Left ventricle myocardium inferior (tissue), 1 donor: ENCODE data around the gene CHD2. TPM values are rescaled to one million over a fixed set of nuclear protein-coding genes. Genes with fewer than 3 reads are reported as not detected.

ENCODE experiments used
- DNase-seq: peaks from one replicate; pipeline ENCODE4 v3.0.0-alpha.2; 2020
- H3K27ac ChIP-seq: fragments of 200-600 bp; replicated peaks from 2 replicates; pipeline ENCODE4 v1.8.0; 2021
- H3K27me3 ChIP-seq: fragments of 200-600 bp; 2 replicates; pipeline ENCODE4 v1.8.0; 2021; ENCODE audit warnings: low read depth
- H3K36me3 ChIP-seq: fragments of 200-600 bp; 2 replicates; pipeline ENCODE4 v1.8.0; 2021
- H3K4me1 ChIP-seq: fragments of 200-600 bp; 2 replicates; pipeline ENCODE4 v1.8.0; 2021
- H3K4me3 ChIP-seq: fragments of 200-600 bp; 2 replicates; pipeline ENCODE4 v1.8.0; 2021; ENCODE audit warnings: mild to moderate bottlenecking, moderate library complexity
- H3K9me3 ChIP-seq: fragments of 200-600 bp; replicated peaks from 2 replicates; pipeline ENCODE4 v1.8.0; 2021
- intact Hi-C: fragments of 100-400 bp; cut with micrococcal nuclease; formaldehyde crosslinking; loops from one replicate; pipeline ENCODE4 v1.11.0; 2022
- total RNA-seq: library from RNA; stranded (reverse); fragmentation: NEBNext Ultra II Directional; extraction: Animal tissue kit (Norgen Biotek cat#: 25700); gene quantifications from one replicate; pipeline ENCODE4 v1.2.1, GENCODE V29; 2021
- TF ChIP-seq, protein P1 (sequence below): fragments of 200-600 bp; IDR thresholded peaks from 2 replicates; pipeline ENCODE4 v1.8.0; 2021; ENCODE audit warnings: antibody characterized with exemption, mild to moderate bottlenecking, borderline replicate concordance
- donor health status: DM: no; HTN: yes; CAD: no; lungs with severe emphysema.

Gene CHD2
- total RNA-seq, 1 donor from 2014 or later: 41.3 TPM

DNA sequence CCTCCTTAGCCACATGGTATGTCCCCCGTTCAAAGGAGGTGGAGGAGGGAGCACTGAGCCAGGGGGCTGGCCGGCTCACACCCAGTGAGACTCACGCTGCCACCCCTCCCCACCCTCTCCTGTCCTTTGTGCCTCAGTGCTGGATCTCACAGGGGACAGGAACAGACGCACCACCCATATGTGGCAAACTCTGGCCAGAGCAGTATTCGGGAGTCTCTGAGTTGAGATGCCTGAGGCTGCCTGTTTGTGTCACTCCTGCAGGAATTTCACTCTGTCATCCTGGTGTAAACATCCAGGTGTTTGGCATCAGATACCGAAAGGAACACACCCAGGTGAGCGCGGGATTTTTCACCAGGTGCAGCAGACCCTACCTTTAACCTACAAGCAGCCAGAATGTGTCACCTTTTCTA is 163.1 kb downstream of the CHD2 start:
- no peak for DNase-seq
- no peaks in the 10 kb centered on the region for H3K9me3 ChIP-seq
- peaks cover 7% of the 10 kb centered on the region for H3K36me3 ChIP-seq
- H3K27me3 ChIP-seq: peaks cover 3% of the 10 kb centered on the region
- H3K4me1 ChIP-seq: peaks cover 89% of the 10 kb centered on the region
- TF ChIP-seq, protein P1, sequence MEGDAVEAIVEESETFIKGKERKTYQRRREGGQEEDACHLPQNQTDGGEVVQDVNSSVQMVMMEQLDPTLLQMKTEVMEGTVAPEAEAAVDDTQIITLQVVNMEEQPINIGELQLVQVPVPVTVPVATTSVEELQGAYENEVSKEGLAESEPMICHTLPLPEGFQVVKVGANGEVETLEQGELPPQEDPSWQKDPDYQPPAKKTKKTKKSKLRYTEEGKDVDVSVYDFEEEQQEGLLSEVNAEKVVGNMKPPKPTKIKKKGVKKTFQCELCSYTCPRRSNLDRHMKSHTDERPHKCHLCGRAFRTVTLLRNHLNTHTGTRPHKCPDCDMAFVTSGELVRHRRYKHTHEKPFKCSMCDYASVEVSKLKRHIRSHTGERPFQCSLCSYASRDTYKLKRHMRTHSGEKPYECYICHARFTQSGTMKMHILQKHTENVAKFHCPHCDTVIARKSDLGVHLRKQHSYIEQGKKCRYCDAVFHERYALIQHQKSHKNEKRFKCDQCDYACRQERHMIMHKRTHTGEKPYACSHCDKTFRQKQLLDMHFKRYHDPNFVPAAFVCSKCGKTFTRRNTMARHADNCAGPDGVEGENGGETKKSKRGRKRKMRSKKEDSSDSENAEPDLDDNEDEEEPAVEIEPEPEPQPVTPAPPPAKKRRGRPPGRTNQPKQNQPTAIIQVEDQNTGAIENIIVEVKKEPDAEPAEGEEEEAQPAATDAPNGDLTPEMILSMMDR: no peak
- H3K27ac ChIP-seq: peak overlapping the region; percentile 56
- intact Hi-C loops: no loop called here
- peak overlapping the region; percentile 46 for H3K4me3 ChIP-seq

DNA sequence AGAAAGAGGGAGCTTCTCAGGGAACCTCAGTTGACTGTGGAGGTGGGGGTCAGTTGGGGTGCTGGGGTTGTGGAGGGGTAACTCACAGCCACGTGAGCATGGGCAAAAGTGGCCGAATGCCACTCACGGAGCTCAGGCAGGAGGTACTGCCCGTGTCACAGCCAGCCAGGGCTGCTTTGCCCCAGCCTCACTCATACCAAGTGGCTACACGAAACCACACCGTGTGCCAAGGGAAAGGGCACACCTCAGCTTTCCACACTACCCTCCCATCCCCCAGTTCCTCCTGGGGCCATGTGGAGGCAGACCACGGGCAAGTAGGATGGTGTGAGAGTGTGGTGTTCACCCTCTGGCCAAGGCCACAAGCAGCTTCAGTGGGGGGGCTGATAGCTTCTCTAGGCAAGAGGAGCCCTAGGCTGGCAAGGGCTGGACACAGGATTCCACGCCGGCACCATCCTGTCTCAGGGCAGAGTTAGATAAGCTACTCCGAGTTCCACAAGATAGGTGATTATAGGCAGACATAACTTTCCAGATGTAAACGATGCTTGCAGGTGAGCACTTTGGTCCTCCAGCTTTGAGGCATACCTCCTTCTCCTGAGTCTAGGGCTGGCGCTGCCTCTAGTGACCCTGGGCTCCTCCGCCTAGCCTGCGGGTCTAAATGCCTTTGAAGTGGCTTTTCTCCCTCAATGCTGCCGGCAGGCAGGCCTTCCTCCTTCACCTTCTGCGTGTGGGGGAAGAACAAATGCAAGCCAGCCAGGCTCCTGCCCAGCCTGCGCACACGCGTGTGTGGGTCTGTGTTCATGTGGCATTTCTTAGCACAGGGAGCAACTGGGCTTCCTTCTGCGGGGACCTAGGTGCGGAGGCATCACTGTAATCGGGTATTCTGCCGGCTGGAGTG is 163.9 kb downstream of the CHD2 start:
- Histone ChIP-seq H3K4me3 (no peak overlapping the region), H3K4me1 (peaks cover 93% of the 10 kb centered on the region), H3K27me3 (peaks cover 3% of the 10 kb centered on the region), H3K36me3 (peaks cover 7% of the 10 kb centered on the region), H3K27ac (peak overlapping the region; percentile 56), H3K9me3 (no peaks in the 10 kb centered on the region)
- DNase-seq: no peak
- intact Hi-C loops: no loop called here
- TF ChIP-seq, protein P1: no peak

DNA sequence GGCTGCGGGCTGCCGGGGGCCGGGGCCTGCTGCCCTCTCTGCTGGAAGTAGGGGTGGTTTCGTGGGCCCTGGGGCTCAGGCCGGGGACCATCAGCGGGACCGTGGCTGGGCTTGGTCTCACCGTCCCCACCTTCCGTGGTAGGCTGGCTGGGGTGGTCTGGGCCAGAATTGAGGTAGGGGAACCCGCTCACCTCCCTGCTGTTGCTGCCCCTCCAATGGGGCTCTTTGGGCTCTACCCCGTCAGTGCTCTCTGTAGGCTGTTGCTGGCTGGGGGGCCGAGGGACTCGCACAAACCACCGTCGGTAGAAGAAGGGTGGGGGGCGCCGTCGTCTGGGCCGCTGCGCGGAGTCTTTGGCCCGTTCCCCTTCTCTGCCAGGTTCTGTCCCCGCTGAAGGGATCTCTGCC is 165.5 kb downstream of the CHD2 start:
- Histone ChIP-seq H3K27me3 (peaks cover 4% of the 10 kb centered on the region), H3K9me3 (no peaks in the 10 kb centered on the region), H3K36me3 (peaks cover 7% of the 10 kb centered on the region), H3K27ac (no peak overlapping the region), H3K4me1 (peaks cover 90% of the 10 kb centered on the region), H3K4me3 (no peak overlapping the region)
- TF ChIP-seq, protein P1: no peak
- no peak for DNase-seq
- intact Hi-C loops: no loop called here

DNA sequence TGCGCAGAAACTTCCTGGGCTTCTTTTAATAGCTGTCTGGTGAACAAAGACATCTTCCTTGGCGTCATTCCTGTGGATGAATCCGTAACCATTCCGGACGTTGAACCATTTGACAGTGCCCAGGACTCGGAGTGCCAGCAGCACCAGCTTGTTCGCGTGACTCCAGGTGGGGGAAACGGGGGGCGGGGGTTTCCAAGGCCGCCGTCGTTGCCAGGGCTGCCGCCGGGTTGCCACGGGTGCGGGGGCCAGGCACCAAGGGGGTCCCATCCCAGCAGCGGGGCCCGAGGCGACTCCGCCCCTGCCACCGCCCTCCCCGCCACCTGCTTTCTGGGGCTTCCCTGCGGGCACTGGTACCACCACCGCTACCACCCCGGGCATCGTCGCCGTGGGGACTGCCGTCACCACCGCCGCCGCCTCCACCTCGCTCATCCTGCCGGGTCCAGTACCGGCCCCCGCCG is 166.1 kb downstream of the CHD2 start:
- H3K9me3 ChIP-seq: no peaks in the 10 kb centered on the region
- H3K27ac ChIP-seq: peak overlapping the region; percentile 65
- H3K4me1 ChIP-seq: peaks cover 89% of the 10 kb centered on the region
- no peak overlapping the region for H3K4me3 ChIP-seq
- peaks cover 7% of the 10 kb centered on the region for H3K27me3 ChIP-seq
- TF ChIP-seq, protein P1: no peak
- DNase-seq: no peak
- intact Hi-C loops: no loop called here
- H3K36me3 ChIP-seq: peaks cover 7% of the 10 kb centered on the region

DNA sequence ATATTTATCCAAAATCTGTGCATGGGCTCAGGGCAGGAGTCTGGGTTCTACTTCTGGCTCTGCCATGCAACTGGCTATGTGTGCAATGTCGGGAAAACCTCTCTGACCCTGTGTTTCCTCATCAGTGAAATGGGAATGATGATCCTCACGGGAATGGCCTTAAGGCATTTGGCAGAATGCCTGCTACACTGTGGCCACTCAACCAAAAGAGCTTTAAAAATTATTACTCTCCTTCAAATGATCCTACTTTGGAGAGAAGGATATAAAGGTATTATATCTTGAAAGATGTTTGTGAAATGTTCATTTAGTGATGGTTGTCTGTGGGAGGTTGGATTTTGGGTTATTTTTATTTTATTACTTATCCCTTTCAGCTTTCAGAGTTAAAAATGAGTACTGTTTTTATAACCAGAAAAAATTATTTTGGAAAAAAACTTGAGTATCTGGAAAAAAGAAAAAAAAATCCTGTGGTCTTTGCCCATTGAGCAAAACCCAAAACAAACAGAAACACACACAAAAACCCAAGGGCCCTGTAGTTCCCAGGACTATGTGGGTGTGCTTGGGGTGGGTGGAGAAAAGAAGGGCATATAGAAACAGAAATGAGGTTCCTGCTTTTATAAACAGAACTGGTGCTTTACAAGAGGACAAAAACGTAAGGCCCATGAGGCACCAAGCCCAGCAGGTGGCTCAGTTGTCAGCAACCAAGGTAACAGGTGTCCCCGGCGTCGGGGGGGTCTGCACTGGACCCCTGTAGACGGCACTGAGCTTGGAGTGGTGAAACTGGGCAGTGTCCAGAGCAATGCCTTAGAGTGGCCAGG is 166.9 kb downstream of the CHD2 start:
- H3K27me3 ChIP-seq: peaks cover 15% of the 10 kb centered on the region
- peaks cover 92% of the 10 kb centered on the region for H3K4me1 ChIP-seq
- peaks cover 7% of the 10 kb centered on the region for H3K36me3 ChIP-seq
- no peaks in the 10 kb centered on the region for H3K9me3 ChIP-seq
- TF ChIP-seq, protein P1: no peak
- H3K27ac ChIP-seq: peak overlapping the region; percentile 65
- peak overlapping the region; percentile 29 for H3K4me3 ChIP-seq
- no peak for DNase-seq
- intact Hi-C loops: no loop called here
